Activated T-cell treated with anti-CD3 and anti-CD28 coated beads, Interleukin-2, amount 50 U/mL, for 48 hours (primary cell): ENCODE data around the gene PLGRKT.
A peak's percentile ranks its signal among the peaks of the same experiment; 100 is the strongest.
"Not testable (repeated sequence)": the region's sequence is repeated elsewhere in the genome, so short reads cannot be mapped to it uniquely, and the experiment has no call there.

Source experiments
- DNase-seq, 2 experiments: peaks; one replicate each; pipeline ENCODE4 v3.0.0-alpha.2; 2020

PLGRKT gene, protein sequence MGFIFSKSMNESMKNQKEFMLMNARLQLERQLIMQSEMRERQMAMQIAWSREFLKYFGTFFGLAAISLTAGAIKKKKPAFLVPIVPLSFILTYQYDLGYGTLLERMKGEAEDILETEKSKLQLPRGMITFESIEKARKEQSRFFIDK

DNA sequence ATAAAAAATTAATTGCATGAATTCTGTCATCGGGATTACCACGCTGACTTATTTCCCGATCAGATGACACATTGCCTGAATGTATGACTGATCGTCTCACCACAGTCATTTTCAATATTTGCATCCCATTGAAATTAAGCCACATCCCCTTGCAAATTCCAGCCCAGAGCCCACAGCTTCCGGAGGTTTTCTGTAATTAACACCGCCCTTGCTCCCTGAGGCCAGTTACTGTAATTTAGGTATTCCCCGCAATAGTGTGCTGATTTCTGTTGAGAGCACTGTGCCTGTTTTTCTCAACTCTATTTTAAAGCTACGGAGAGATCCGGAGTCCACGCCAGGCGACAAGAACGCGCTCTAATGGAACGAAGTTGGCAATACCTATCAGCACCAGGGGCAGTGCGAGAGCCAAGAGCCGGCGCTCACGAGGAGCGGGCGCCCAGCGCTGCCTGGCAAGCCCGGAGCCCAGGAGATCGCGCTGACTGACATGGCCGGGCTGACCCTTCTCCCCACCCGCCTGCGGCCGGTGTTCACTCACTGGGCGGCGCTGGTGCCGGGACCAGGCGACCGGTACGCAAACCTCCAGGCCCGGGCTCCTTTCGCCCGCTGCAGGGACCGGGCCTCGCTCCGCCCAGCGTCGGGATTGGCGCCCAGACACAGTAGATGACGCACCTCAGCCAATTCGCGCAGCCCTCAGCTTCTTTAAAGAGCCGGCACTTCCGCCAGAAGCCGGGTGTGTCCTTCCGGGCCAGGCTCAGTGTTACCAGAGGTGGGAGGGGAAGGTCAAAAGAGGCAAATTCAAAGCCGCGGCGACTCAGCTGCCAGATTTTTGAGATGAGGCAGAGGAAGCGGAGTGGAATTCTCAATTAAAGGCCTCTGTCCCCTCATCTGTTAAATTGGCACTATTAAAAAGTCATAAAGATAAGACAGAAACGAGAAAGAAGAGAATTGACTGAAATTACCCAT, at the start of gene PLGRKT:
Gene PLGRKT (minus strand): TSS at position 672 of the 963 bp plus-strand sequence. CDS start 5,948 bp downstream, outside the sequence.
- DNase-seq: peak; percentile 89 to 92

DNA sequence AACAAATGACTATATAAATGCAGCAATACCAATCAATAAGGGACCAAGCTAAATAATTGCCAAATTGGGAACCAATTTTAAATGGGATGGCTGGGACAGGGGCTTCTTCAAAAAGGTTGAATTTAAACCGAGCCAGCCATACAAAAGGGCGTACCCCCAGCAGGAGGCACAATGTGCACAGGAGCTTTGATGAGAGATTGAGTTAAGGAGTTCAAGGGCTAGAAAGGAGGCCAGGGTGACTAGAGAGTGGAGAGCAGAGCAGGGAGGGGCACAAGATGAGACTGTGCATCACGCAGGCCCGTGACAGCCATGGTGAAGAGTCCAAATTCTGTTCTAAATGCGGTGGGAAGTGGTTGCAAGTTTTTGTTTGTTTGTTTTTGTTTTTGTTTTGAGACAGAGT, 49.3 kb upstream of the PLGRKT start:
- no peak for DNase-seq

DNA sequence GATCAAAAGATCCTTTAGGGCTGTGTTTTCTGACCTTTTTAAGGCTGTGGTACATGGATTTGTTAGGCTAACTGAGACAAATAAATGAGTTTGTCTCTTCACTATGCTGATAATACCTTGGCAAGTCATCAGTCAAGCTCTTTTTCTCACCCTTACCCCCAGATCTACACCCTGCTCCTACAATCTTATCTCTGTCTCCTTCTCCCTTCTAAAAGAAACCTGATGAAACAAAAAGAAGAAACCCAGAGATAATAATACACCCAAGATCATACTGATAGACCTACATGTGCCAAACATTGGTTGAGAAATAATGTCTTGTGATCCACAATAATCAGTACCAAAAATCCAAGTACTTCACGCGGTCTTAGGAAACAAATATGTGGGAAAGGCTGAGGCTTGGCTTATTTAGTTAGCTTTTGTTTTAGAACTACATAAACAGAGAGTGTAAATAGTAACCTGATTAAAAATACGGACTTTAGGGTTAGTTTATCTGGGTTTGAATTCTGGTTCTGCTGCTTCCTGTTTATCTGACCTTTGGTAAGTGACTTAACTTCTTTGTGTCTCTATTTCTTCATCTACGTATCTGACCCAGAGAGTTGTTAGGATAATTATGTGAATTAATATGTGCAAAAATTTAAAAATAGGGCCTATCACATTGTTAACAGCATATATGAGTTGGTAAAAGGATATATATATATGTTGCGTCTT, 47.8 kb upstream of the PLGRKT start:
- no peak for DNase-seq

DNA sequence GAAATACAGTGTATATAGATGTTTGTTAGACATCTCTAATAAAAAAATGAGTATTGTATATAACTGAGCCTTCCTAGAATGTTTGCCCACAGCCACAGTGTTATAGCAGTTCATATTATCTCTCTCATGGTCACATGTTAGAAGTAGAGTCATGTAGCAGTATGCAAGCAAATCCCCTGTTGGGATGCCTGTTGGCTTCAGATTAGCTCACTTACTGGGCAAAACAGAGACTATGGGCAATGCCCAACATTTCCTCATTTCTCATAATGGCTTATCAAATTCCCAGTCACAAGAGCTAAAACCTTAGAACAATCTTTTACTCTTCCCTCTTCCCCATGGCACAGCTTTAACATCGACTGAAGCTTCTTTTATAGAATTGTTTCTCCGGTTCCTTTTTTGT, 45.6 kb upstream of the PLGRKT start:
- no peak for DNase-seq

DNA sequence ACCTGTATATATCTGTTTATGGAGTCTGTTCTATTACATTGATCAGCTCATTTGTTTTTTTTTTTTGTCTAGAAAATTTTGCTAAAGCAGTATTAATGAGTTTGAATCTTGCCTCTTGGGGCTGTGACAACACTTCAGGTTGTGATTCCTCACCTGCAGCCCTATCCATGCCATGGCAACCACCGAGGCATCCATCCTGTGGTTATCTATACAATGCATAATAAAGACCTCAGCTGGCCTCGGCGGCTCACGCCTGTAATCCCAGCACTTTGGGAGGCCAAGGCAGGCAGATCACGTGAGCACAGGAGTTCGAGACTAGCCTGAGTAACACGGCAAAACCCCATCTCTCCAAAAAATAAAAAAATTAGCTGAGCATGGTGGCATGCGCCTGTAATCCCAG, 44.5 kb upstream of the PLGRKT start:
- DNase-seq: no peak

DNA sequence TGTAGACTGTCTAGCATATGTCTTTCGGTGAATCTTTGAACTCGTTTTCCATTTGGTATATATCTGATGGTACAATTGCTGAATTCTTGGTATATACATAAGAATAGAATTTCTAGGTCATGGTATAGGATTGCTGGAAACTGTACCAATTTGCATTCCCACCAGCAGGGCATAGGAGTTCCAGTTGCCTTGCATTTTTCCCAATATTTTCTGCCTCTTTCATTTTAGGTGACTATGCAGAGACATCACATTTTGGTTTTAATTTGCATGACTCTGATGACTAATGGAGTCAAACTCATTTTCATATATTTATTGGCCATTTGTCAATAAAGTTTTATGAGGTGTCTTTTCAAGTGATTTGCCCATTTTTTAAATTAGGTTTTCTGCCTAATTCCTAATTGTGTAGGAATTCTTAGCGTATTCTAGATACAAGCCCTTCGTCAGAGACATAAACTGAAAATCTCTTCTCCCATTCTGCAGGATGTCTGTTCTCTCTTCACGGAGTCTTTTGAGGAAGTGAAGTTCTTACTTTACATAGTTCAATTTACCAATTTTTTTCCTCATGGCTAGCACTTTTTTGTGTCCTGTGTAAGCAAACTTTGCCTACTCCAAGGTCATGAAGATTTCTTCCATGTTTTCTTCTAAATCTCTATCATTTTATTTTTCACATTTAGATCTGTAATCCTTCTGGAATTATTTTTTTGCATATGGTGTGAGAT, 43.8 kb upstream of the PLGRKT start:
- DNase-seq: no peak

DNA sequence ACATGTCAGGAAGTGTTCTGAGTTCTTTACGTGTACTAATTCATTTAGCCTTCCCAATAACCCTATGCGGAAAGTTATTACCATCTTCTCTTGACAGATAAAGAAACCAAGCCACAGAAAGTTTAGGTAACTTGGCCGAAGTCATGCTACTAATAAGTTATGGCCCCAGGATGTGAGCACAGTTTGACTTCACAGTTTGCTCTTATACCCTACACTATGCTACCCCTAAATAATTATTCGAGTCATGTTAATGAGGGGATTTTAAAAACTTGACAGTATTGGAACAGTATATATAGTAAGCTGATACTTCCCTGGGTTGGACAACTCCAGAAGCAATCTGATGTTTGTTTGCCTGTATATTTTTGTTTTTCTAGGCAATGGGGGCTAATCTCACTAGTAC, 43.2 kb upstream of the PLGRKT start:
- DNase-seq: no peak

DNA sequence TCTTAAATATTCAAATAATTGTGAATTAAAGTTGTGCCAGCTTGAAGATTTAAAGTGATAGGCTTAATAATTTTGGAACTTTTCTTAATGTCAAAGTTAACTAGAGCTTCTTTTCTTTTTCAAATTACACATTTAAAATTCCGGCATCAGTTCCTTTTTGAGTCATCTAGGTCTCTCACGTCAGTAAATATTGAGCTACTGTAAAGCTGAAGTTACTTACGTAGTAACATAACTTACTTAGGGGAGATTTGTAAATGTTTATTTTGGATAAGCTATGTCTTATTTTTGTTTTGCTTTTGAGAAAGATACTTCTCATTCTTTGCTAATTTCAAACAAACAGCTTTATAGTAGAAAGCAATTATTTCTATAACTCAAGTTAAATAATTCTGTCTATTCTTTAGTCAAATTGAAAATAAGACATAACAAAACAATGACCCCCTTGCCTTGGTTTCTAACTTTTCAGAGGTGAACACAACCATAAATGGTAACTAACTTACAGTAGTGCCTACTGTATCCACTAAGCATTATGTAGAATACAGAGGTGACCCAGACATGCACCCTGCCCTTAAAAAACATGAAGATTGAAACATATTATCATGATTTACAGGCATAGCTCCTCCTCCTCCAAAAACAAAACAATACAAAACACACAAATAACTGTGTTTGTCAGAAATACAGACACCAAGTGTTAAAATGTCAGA, 42.4 kb upstream of the PLGRKT start:
- DNase-seq: no peak

DNA sequence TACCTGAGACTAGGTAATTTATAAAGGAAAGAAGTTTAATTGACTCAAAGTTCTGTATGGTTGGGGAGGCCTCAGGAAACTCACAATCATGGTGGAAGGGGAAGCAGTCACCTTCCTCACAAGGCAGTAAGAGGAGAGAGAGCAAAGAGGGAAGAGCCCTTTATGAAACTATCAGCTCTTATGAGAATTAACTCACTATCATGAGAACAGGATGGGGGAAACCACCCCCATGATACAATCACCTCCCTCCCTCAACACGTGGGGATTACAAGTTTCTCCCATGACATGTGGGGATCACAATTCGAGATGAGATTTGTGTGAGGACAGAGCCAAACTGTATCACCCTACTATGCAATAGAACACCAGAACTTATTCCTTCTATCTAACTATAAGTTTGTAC, 40.5 kb upstream of the PLGRKT start:
- peak in 1 of 2 experiments; percentile 18 for DNase-seq

DNA sequence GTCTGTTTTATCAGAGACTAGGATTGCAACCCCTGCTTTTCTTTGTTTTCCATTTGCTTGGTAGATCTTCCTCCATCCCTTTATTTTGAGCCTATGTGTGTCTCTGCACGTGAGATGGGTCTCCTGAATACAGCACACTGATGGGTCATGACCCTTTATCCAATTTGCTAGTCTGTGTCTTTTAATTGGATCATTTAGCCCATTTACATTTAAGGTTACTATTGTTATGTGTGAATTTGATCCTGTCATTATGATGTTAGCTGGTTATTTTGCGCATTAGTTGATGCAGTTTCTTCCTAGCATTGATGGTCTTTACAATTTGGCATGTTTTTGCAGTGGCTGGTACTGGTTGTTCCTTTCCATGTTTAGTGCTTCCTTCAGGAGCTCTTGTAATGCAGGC, 37.9 kb upstream of the PLGRKT start:
- DNase-seq: not testable (repeated sequence)

DNA sequence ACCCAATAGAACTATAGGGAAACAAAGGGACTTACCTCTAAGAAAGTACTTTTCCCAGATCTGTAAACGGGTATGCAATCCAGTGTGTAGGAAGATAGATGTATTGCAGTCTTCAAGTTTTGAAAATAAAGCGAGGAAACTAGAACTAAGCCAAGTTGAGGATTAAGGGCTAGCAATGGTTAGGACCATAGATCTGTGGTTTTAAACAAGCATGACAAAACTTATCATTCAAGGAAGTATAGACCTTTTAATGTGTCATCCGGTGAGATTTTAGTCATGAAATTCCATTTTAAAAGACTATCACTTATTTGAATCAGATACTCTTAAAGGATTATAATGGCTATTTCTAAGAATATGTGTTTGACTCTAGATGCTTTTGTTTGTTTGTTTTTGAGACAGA, 33.1 kb upstream of the PLGRKT start:
- DNase-seq: no peak

DNA sequence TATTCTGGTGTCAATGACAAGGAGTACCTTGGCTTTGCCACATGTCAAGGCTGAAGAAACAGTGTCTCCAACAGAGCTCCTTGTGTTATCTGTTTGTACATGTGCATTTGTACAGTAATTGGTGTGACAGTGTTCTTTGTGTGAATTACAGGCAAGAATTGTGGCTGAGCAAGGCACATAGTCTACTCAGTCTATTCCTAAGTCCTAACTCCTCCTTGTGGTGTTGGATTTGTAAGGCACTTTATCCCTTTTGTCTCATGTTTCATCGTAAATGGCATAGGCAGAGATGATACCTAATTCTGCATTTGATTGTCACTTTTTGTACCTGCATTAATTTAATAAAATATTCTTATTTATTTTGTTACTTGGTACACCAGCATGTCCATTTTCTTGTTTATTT, 32.4 kb upstream of the PLGRKT start:
- DNase-seq: no peak

DNA sequence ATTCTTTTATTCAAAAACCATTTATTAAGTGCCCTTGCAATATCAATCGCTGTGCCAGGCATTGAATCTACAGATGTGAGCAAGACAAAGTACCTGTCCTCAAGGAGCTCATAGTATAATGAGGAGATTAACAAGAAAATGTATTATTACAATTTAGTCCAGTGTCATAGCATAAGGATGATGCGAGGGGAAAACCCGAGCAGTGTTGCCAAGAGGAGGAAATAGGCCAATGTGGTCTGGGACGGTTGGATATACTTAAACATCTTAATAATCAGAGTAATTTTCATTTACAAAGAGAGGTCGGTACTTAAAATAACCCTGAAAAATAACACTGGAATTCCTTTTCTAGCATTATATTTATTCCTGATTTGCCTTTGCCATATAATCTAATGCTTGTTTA, 31.1 kb upstream of the PLGRKT start:
- DNase-seq: no peak

DNA sequence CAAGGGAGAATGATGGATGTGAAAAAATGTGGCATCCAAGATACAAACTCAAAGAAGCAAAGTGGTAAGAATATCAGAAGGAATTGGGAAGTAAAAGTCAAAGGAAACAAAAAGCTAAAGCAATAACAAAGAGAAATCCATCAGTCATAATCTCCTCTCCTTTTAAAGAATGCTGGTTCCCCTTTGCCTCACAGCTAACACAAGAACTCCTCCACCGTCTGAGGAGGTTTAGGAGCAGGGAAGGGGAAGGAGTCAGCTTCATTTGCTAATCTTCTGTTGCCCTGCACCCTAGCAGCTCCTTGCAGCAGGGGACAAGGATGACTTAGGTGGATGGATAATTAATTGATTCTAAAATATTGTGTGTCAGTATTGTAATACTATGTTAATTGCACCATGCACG, 29.0 kb upstream of the PLGRKT start:
- no peak for DNase-seq

DNA sequence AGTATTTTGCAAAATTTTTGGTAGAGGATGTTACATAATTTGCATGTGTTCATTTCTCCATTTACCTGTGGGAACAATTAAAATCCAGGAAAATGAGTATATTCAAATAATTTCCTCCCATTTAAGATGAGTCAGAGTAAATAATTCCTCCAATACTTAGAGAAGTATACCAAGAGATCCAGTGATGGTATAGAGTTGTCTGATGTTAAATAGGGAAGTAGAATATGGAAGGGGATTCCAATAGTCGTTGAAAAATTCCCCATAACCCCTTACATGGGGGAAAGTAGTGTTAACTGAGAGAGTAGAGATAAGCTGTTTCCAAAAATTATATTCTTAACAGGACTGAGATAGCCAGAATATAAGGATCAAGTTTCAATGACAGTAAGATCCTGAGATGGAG, 28.3 kb upstream of the PLGRKT start:
- no peak for DNase-seq

DNA sequence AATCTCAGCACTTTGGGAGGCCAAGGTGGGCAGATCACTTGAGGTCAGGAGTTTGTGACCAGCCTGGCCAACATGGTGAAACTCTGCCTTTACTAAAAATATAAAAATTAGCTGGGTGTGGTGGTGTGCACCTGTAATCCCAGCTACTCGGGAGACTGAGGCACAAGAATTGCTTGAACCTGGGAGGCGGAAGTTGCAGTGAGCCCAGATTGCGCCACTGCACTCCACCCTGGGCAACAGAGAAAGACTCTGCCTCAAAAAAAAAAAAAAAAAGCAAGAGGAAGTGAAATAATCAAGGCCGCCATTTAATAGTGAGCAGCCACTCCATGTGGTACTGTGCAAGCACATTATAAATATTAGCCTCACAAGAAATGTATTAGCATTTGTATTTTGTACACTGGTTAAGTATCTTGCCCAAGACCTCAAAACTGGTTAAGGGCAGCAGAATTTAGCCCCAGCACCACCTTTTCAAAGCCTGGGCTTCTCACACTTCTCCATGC, 27.2 kb upstream of the PLGRKT start:
- DNase-seq: not testable (repeated sequence)

DNA sequence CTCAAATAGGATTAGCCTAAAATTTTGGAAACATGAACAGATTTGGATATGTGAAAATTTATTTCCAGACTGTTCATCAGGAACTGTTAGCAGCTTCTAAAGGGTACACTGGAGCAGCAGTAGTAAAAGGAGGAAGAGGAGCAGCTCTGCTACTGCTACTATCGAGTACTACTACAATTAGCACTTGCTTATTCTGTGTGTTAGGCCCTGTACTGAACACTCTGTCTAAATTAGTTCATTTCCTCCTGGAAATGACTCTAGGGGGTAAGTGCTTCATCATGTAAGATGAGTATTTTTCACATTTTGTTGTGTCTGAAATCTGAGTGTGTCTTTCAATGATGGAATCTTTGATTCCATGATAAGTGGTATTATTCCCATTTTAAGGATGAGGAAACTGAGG, 22.4 kb upstream of the PLGRKT start:
- DNase-seq: no peak

DNA sequence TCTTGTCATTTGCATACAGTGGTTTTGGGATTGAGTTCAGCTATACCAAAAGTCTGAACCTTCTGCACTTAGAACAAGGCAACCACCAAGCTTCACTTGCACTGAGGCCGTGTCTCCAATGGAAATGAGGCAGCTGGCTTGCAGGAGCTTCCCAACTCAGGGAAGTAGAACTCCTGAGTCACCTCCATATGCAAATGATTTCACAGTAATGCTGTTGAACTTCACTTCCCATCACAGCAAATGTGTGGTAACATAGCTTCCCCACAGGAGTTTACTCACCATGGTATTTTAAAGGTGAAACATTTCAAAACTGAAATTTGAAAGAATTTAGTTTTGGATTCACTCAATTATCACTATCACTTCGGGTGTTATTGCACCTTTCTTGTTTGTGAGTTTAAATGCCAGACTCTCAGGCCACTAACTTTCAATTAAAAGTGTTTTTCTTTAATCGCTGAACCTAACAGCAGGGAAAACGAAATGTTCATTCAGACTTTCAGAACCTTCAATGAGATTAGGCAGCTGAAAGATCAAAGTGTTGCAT, 21.6 kb upstream of the PLGRKT start:
- peak; percentile 57 to 62 for DNase-seq

DNA sequence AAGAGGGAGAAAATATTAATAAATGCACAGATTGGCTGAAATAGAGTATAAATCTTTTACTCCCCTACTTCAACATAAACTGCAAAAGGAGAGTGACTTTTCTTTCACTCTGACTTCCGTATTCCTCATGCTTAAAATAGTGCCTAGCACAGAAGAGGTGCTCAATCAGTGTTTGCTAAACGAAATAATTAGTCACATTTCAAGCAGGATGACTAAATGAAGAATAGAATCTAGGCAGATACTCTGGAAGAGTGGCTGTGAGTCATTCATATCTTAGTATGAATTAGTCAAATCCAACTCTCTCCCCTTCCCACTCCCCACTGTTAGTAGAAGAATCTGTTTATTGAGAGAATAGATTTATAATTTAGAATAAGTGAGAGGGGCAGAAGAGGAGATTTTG, 17.5 kb upstream of the PLGRKT start:
- no peak for DNase-seq

DNA sequence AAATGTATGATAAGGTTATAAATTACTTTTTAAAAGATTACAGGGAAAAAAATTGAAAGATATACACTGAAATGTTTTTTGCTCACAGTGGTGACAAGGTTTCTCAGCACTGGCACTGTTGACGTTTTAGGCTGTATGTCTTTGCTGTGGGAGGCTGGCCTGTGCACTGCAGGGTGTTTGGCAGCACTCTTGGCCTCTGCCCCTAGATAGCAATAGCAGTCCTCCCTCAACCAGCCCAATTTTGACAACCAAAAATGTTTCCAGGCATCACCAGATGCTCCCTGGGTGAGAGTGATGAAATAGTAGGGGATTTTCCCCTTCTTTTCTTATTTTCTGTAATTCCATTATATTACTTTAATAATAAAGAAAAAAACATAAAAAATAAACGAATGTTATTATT, 15.9 kb upstream of the PLGRKT start:
- peak in 1 of 2 experiments; percentile 35 for DNase-seq

DNA sequence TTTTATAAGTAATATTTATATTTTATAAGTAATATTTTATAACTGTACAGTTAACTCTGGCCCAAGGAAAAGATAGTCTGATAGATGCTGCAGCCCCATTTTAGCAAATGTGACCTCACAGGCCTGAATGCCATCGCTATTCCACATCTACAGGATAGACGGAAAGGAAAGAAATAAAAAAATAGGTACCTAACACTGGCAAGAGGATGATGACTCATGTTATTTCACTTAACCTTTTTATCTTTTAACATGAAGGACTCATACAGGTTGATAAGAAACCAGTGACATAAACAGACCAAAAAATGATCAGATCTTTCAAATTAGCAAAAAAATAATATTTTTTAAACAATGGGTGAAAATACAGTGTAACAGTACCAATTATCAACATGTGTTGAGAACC, 15.3 kb upstream of the PLGRKT start:
- no peak for DNase-seq

DNA sequence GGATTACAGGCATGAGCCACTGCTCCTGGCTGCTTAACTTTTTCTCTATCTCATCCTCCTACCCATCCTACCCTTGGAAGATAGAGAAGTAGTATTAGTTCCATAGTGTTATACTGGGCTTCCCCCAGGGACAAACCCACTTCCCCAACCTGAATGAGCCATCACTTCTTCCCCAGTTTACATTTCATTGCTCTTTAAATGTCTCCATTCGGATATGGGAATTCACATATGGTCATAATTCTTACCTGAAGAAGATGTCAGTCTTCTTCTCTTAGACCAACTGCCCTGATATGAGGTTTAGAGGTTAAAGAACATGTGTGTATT, 14.5 kb upstream of the PLGRKT start:
- DNase-seq: no peak
